ENCODE data around the gene DNAJB2.
"Not testable (repeated sequence)": the region's sequence is repeated elsewhere in the genome, so short reads cannot be mapped to it uniquely, and the experiment has no call there.

DNAJB2 gene

GRCh38 chr2:219286436-219287115, 7.4 kb downstream of the DNAJB2 start:
- peak; percentile 76 for DNase-seq

- DNase-seq: not testable (repeated sequence)
These were observed 7.9 kb downstream of the DNAJB2 start for GRCh38 chr2:219287116-219287440.

GRCh38 chr2:219287580-219288265, 8.6 kb downstream of the DNAJB2 start:
- DNase-seq: peak; percentile 68

- DNase-seq: no peak
These were observed 10.0 kb downstream of the DNAJB2 start for GRCh38 chr2:219289195-219289536.

GRCh38 chr2:219289537-219290361, 10.6 kb downstream of the DNAJB2 start:
- DNase-seq: peak; percentile 78

GRCh38 chr2:219290381-219291171, 11.4 kb downstream of the DNAJB2 start:
- DNase-seq: no peak

- DNase-seq: no peak
These were observed 12.2 kb downstream of the DNAJB2 start for GRCh38 chr2:219291394-219291793.

- no peak for DNase-seq
These were observed 12.8 kb downstream of the DNAJB2 start for GRCh38 chr2:219291910-219292490.

GRCh38 chr2:219292616-219293015, 13.4 kb downstream of the DNAJB2 start:
- DNase-seq: no peak

- no peak for DNase-seq
These were observed 14.6 kb downstream of the DNAJB2 start for GRCh38 chr2:219293736-219294231.

- peak; percentile 90 for DNase-seq
These were observed 15.5 kb downstream of the DNAJB2 start for GRCh38 chr2:219294356-219295351.

GRCh38 chr2:219296142-219296541, 17.0 kb downstream of the DNAJB2 start:
- no peak for DNase-seq

- DNase-seq: no peak
These were observed 17.6 kb downstream of the DNAJB2 start for GRCh38 chr2:219296631-219297391.

GRCh38 chr2:219297766-219298456, 18.7 kb downstream of the DNAJB2 start:
- no peak for DNase-seq

- DNase-seq: peak; percentile 91
These were observed 19.7 kb downstream of the DNAJB2 start for GRCh38 chr2:219298759-219299371.

GRCh38 chr2:219299372-219299760, 20.2 kb downstream of the DNAJB2 start:
- no peak for DNase-seq

GRCh38 chr2:219300022-219300421, 20.9 kb downstream of the DNAJB2 start:
- no peak for DNase-seq

- no peak for DNase-seq
These were observed 23.3 kb downstream of the DNAJB2 start for GRCh38 chr2:219302412-219302968.

- no peak for DNase-seq
These were observed 25.1 kb downstream of the DNAJB2 start for GRCh38 chr2:219304223-219304622.

Measured in hematopoietic multipotent progenitor cell treated with erythropoietin and hydrocortisone succinate and interleukin-3 and kit ligand, for 4 days (in vitro differentiated cells).